ENCODE data around the gene MNT. TPM values are rescaled to one million over a fixed set of nuclear protein-coding genes. Genes with fewer than 3 reads are reported as not detected.

MNT gene
- total RNA-seq: 7.7 and 15.7 TPM in 2 replicates

GRCh38 chr17:2400877-2401425 lies at the start of gene MNT:
MNT (minus strand) TSS chr17:2401060; CDS start chr17:2400712, 348 bp downstream.

GRCh38 chr17:2336852-2337543 lies 63.9 kb downstream of the MNT start, which contains the start of gene SGSM2:
SGSM2 (plus strand) TSS chr17:2337501; CDS start chr17:2337689, 188 bp downstream.

GRCh38 chr17:2336215-2336851 lies 64.5 kb downstream of the MNT start, which contains the start of gene TSR1:
TSR1 (minus strand) TSS chr17:2336457; CDS start chr17:2336427, 30 bp downstream.

Other genes starting within 250 kb of the MNT start
- 36.7 and 43.7 TPM in 2 replicates for gene SMG6, start 97.3 kb downstream of the MNT start, total RNA-seq
- gene SRR, start 97.1 kb downstream of the MNT start, total RNA-seq: 12.5 and 14.3 TPM in 2 replicates
- 28.9 and 68.8 TPM in 2 replicates for gene TSR1, start 64.6 kb downstream of the MNT start, total RNA-seq
- gene SGSM2, start 63.6 kb downstream of the MNT start, total RNA-seq: 33.7 and 74.5 TPM in 2 replicates
- gene METTL16, start 110.8 kb upstream of the MNT start, total RNA-seq: 16.1 and 18.6 TPM in 2 replicates
- 42.2 and 47.2 TPM in 2 replicates for gene PAFAH1B1, start 192.6 kb upstream of the MNT start, total RNA-seq

All from mesangial cell (primary cell).